HG02852 (cell line): ENCODE results near the gene HOXC12.

Experiments
- ATAC-seq: cut with Tn5 transposase; IDR thresholded peaks from one replicate; pipeline ENCODE4 v1.9.1; 2021; ENCODE audit warnings: mild to moderate bottlenecking, moderate library complexity; ENCODE audit not compliant: unreplicated experiment

The HOXC12 gene

GRCh38 chr12:53955776-53956250 is 1.1 kb downstream of the HOXC12 start:
- ATAC-seq: no peak

GRCh38 chr12:53956251-53956887 is 1.7 kb downstream of the HOXC12 start:
- ATAC-seq: no peak

GRCh38 chr12:53956914-53957536 is 2.3 kb downstream of the HOXC12 start:
- ATAC-seq: no peak

GRCh38 chr12:53958128-53958527 is 3.4 kb downstream of the HOXC12 start:
- no peak for ATAC-seq

GRCh38 chr12:53959314-53959713 is 4.6 kb downstream of the HOXC12 start:
- no peak for ATAC-seq

- no peak for ATAC-seq
Measured at GRCh38 chr12:53960187-53961024, 5.7 kb downstream of the HOXC12 start.

GRCh38 chr12:53961025-53961761 is 6.5 kb downstream of the HOXC12 start:
- ATAC-seq: no peak

- no peak for ATAC-seq
Measured at GRCh38 chr12:53963005-53963404, 8.3 kb downstream of the HOXC12 start.

GRCh38 chr12:53963434-53964314 is 9.0 kb downstream of the HOXC12 start:
- no peak for ATAC-seq

GRCh38 chr12:53964315-53964713 is 9.6 kb downstream of the HOXC12 start:
- no peak for ATAC-seq

- no peak for ATAC-seq
Measured at GRCh38 chr12:53965281-53966084, 10.8 kb downstream of the HOXC12 start.

- ATAC-seq: no peak
Measured at GRCh38 chr12:53966085-53966384, 11.3 kb downstream of the HOXC12 start.

GRCh38 chr12:53966385-53967133 is 11.9 kb downstream of the HOXC12 start:
- ATAC-seq: no peak

- no peak for ATAC-seq
Measured at GRCh38 chr12:53967421-53967925, 12.8 kb downstream of the HOXC12 start.

GRCh38 chr12:53968214-53969127 is 13.8 kb downstream of the HOXC12 start:
- ATAC-seq: no peak

- ATAC-seq: no peak
Measured at GRCh38 chr12:53969588-53970259, 15.0 kb downstream of the HOXC12 start.

- no peak for ATAC-seq
Measured at GRCh38 chr12:53970451-53970850, 15.7 kb downstream of the HOXC12 start.
